Measurements from ENCODE around the gene CHCHD6. TPM values are rescaled to one million over a fixed set of nuclear protein-coding genes. Genes with fewer than 3 reads are reported as not detected.

CHCHD6 gene
- polyA plus RNA-seq, 2 donors: 7.0 to 11.9 TPM

GRCh38 chr3:126891791-126892190 lies 187.8 kb downstream of the CHCHD6 start:
- Histone ChIP-seq H3K9me3 (ENCODE audit: control insufficient read depth in 2 of 2, insufficient read depth in 1 of 2, low read depth in 1 of 2, low read length in 1 of 2) (no peaks in the 10 kb centered on the region), H3K27ac (ENCODE audit: low read depth in 2 of 2, low read length in 1 of 2) (no peak overlapping the region), H3K4me1 (ENCODE audit: control insufficient read depth in 2 of 2, insufficient read depth in 2 of 2, low read length in 1 of 2) (peaks cover 0 to 3% of the 10 kb centered on the region in 2 donors), H3K27me3 (ENCODE audit: control insufficient read depth in 1 of 2, insufficient read depth in 2 of 2, low read length in 2 of 2) (no peaks in the 10 kb centered on the region), H3K36me3 (ENCODE audit: control insufficient read depth in 2 of 2, insufficient read depth in 2 of 2, low read length in 1 of 2) (no peaks in the 10 kb centered on the region), H3K4me3 (ENCODE audit: low read depth in 1 of 2, low read length in 2 of 2) (no peak overlapping the region)
- WGBS, 2 donors: 94 to 96% methylated on average over 10 of the region's 10 CpGs

- 99 to 100% methylated on average over 2 of the region's 2 CpGs for WGBS, 2 donors
- H3K36me3 ChIP-seq (ENCODE audit: control insufficient read depth in 2 of 2, insufficient read depth in 2 of 2, low read length in 1 of 2): no peaks in the 10 kb centered on the region
These were observed 189.6 kb downstream of the CHCHD6 start for GRCh38 chr3:126893651-126894050.

GRCh38 chr3:126894475-126894874 lies 190.4 kb downstream of the CHCHD6 start:
- no peaks in the 10 kb centered on the region for H3K36me3 ChIP-seq (ENCODE audit: control insufficient read depth in 2 of 2, insufficient read depth in 2 of 2, low read length in 1 of 2)
- no peak overlapping the region for H3K27ac ChIP-seq (ENCODE audit: low read depth in 2 of 2, low read length in 1 of 2)
- 94 to 96% methylated on average over 4 of the region's 4 CpGs for whole genome bisulfite sequencing, 2 donors
- no peak overlapping the region for H3K4me3 ChIP-seq (ENCODE audit: low read depth in 1 of 2, low read length in 2 of 2)
- no peaks in the 10 kb centered on the region for H3K27me3 ChIP-seq (ENCODE audit: control insufficient read depth in 1 of 2, insufficient read depth in 2 of 2, low read length in 2 of 2)
- peaks cover 0 to 3% of the 10 kb centered on the region in 2 donors for H3K4me1 ChIP-seq (ENCODE audit: control insufficient read depth in 2 of 2, insufficient read depth in 2 of 2, low read length in 1 of 2)
- H3K9me3 ChIP-seq (ENCODE audit: control insufficient read depth in 2 of 2, insufficient read depth in 1 of 2, low read depth in 1 of 2, low read length in 1 of 2): no peaks in the 10 kb centered on the region

More at GRCh38 chr3:126893651-126894050, 189.6 kb downstream of the CHCHD6 start:
- Histone ChIP-seq H3K27me3 (ENCODE audit: control insufficient read depth in 1 of 2, insufficient read depth in 2 of 2, low read length in 2 of 2) (no peaks in the 10 kb centered on the region), H3K4me1 (ENCODE audit: control insufficient read depth in 2 of 2, insufficient read depth in 2 of 2, low read length in 1 of 2) (peaks cover 0 to 3% of the 10 kb centered on the region in 2 donors), H3K4me3 (ENCODE audit: low read depth in 1 of 2, low read length in 2 of 2) (no peak overlapping the region), H3K9me3 (ENCODE audit: control insufficient read depth in 2 of 2, insufficient read depth in 1 of 2, low read depth in 1 of 2, low read length in 1 of 2) (no peaks in the 10 kb centered on the region), H3K27ac (ENCODE audit: low read depth in 2 of 2, low read length in 1 of 2) (no peak overlapping the region)

DNA sequence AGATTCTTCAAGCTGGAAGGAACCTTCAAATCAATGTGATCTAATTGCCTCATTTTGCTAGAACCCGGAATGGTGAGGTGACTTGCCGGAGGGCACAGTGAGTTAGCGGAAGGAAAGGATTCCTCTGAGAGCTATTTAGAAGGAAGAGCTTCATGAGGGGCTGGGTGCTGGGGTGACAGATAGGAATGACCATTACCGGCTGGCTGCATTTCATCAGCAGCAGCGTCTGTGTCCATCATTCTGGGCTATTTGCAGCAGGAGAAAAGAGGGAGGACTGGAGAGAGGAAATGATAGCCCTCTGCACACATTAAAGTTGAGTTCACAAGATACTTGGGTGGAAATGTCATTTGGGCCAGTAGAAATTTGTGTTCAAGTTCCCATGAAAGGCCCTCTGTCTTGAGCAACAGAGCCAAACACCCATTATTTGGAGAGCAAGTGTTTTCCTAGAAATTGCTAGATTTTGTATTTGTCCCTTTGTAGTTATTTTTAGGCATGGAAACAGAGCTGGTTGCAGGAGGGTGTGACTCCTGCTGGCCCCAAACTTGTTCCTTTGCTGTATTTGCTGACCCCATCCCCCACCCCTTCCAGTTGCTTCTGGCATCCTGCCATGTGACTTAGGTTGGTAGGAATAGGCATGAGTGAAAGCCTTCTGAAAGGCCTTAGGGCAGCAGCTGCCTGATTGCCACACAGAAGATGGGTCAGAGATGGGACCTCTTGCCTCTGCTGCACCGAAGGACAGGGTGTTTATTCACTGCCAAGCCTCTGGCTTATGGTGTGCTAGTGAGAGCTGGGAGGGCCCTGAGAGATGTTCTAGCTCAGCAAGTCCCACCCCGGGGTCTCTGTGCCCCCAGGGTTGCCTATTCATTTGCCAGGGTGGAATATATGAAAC lies 191.4 kb downstream of the CHCHD6 start:
- Histone ChIP-seq H3K9me3 (ENCODE audit: control insufficient read depth in 2 of 2, insufficient read depth in 1 of 2, low read depth in 1 of 2, low read length in 1 of 2) (no peaks in the 10 kb centered on the region), H3K4me3 (ENCODE audit: low read depth in 1 of 2, low read length in 2 of 2) (no peak overlapping the region), H3K27me3 (ENCODE audit: control insufficient read depth in 1 of 2, insufficient read depth in 2 of 2, low read length in 2 of 2) (no peaks in the 10 kb centered on the region), H3K27ac (ENCODE audit: low read depth in 2 of 2, low read length in 1 of 2) (no peak overlapping the region), H3K4me1 (ENCODE audit: control insufficient read depth in 2 of 2, insufficient read depth in 2 of 2, low read length in 1 of 2) (peaks cover 0 to 3% of the 10 kb centered on the region in 2 donors), H3K36me3 (ENCODE audit: control insufficient read depth in 2 of 2, insufficient read depth in 2 of 2, low read length in 1 of 2) (no peaks in the 10 kb centered on the region)
- 79 to 87% methylated on average over 7 of the region's 7 CpGs for WGBS, 2 donors

DNA sequence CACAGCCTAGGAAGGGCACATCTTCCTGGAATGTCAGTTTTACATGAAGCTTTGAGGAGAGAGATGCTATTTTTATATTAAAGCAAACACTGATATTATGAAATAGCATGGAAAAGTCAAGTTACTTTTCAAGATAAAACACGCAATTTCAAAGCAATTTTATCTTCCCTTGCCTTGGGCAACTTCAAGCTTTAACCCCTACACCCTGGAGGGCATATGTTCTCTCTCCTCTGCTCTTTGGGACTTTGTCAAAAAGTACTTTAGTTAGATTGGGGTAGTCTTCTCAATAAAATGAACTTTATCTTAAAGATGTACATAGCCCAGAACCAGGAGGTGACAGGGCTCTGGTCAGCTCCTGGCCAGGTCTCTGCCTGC lies 192.0 kb downstream of the CHCHD6 start:
- Histone ChIP-seq H3K4me1 (ENCODE audit: control insufficient read depth in 2 of 2, insufficient read depth in 2 of 2, low read length in 1 of 2) (peaks cover 0 to 3% of the 10 kb centered on the region in 2 donors), H3K27ac (ENCODE audit: low read depth in 2 of 2, low read length in 1 of 2) (no peak overlapping the region), H3K9me3 (ENCODE audit: control insufficient read depth in 2 of 2, insufficient read depth in 1 of 2, low read depth in 1 of 2, low read length in 1 of 2) (no peaks in the 10 kb centered on the region), H3K36me3 (ENCODE audit: control insufficient read depth in 2 of 2, insufficient read depth in 2 of 2, low read length in 1 of 2) (no peaks in the 10 kb centered on the region), H3K4me3 (ENCODE audit: low read depth in 1 of 2, low read length in 2 of 2) (no peak overlapping the region), H3K27me3 (ENCODE audit: control insufficient read depth in 1 of 2, insufficient read depth in 2 of 2, low read length in 2 of 2) (no peaks in the 10 kb centered on the region)
- 53 to 74% methylated on average over 1 of the region's 1 CpG for WGBS, 2 donors

DNA sequence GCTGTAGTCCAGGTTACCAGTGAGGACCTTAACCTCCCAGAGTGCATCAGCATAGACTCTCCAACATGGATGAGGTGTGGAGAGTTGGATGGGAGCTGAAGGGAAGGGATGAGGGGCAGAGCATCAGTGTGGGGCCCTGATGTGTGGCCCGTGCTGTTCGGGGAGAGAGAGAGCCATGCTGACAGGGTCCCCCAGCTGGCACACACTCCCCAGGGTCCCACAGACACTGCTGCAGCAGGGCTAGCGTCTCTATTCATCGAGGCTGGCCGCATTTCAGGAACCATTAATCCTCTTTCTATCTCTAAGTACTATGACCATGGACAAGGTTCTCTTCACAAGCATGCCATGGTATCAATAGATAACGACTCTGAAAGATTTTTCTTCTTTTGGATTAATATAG lies 192.9 kb downstream of the CHCHD6 start:
- H3K4me3 ChIP-seq (ENCODE audit: low read depth in 1 of 2, low read length in 2 of 2): no peak overlapping the region
- 92 to 95% methylated on average over 6 of the region's 6 CpGs for WGBS, 2 donors
- H3K27ac ChIP-seq (ENCODE audit: low read depth in 2 of 2, low read length in 1 of 2): no peak overlapping the region
- H3K27me3 ChIP-seq (ENCODE audit: control insufficient read depth in 1 of 2, insufficient read depth in 2 of 2, low read length in 2 of 2): no peaks in the 10 kb centered on the region
- no peaks in the 10 kb centered on the region for H3K9me3 ChIP-seq (ENCODE audit: control insufficient read depth in 2 of 2, insufficient read depth in 1 of 2, low read depth in 1 of 2, low read length in 1 of 2)
- peaks cover 0 to 3% of the 10 kb centered on the region in 2 donors for H3K4me1 ChIP-seq (ENCODE audit: control insufficient read depth in 2 of 2, insufficient read depth in 2 of 2, low read length in 1 of 2)
- H3K36me3 ChIP-seq (ENCODE audit: control insufficient read depth in 2 of 2, insufficient read depth in 2 of 2, low read length in 1 of 2): no peaks in the 10 kb centered on the region

- Histone ChIP-seq H3K27me3 (ENCODE audit: control insufficient read depth in 1 of 2, insufficient read depth in 2 of 2, low read length in 2 of 2) (no peaks in the 10 kb centered on the region), H3K4me3 (ENCODE audit: low read depth in 1 of 2, low read length in 2 of 2) (no peak overlapping the region), H3K9me3 (ENCODE audit: control insufficient read depth in 2 of 2, insufficient read depth in 1 of 2, low read depth in 1 of 2, low read length in 1 of 2) (no peaks in the 10 kb centered on the region), H3K36me3 (ENCODE audit: control insufficient read depth in 2 of 2, insufficient read depth in 2 of 2, low read length in 1 of 2) (no peaks in the 10 kb centered on the region), H3K27ac (ENCODE audit: low read depth in 2 of 2, low read length in 1 of 2) (no peak overlapping the region), H3K4me1 (ENCODE audit: control insufficient read depth in 2 of 2, insufficient read depth in 2 of 2, low read length in 1 of 2) (peaks cover 0 to 3% of the 10 kb centered on the region in 2 donors)
- 93 to 94% methylated on average over 7 of the region's 7 CpGs for WGBS, 2 donors
These were observed 193.9 kb downstream of the CHCHD6 start for GRCh38 chr3:126897943-126898342.

- Histone ChIP-seq H3K27me3 (ENCODE audit: control insufficient read depth in 1 of 2, insufficient read depth in 2 of 2, low read length in 2 of 2) (no peaks in the 10 kb centered on the region), H3K36me3 (ENCODE audit: control insufficient read depth in 2 of 2, insufficient read depth in 2 of 2, low read length in 1 of 2) (no peaks in the 10 kb centered on the region), H3K4me3 (ENCODE audit: low read depth in 1 of 2, low read length in 2 of 2) (no peak overlapping the region), H3K4me1 (ENCODE audit: control insufficient read depth in 2 of 2, insufficient read depth in 2 of 2, low read length in 1 of 2) (peaks cover 0 to 3% of the 10 kb centered on the region in 2 donors), H3K27ac (ENCODE audit: low read depth in 2 of 2, low read length in 1 of 2) (no peak overlapping the region), H3K9me3 (ENCODE audit: control insufficient read depth in 2 of 2, insufficient read depth in 1 of 2, low read depth in 1 of 2, low read length in 1 of 2) (no peaks in the 10 kb centered on the region)
- 94 to 96% methylated on average over 10 of the region's 10 CpGs for WGBS, 2 donors
These were observed 197.0 kb downstream of the CHCHD6 start for GRCh38 chr3:126900859-126901540.

DNA sequence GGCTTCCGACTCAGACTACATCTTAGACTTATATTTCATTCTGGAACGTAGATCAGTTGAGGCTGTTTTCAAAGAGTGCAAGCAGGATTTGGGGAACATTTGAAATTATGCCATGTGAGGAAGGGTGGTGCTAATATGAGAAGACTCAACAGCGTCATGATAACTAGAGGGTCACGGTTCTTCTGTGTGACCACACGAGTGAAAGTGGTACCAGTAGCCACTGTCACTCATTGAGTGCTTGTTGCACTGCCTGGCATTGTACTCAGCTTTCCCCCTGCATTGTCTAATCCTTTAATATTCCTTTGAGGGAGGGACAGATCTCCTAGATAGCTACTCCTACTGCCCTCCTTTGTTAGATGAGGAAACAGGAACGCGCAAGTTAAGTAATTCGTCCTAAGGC lies 197.6 kb downstream of the CHCHD6 start:
- Histone ChIP-seq H3K4me1 (ENCODE audit: control insufficient read depth in 2 of 2, insufficient read depth in 2 of 2, low read length in 1 of 2) (peaks cover 0 to 3% of the 10 kb centered on the region in 2 donors), H3K4me3 (ENCODE audit: low read depth in 1 of 2, low read length in 2 of 2) (no peak overlapping the region), H3K36me3 (ENCODE audit: control insufficient read depth in 2 of 2, insufficient read depth in 2 of 2, low read length in 1 of 2) (no peaks in the 10 kb centered on the region), H3K27ac (ENCODE audit: low read depth in 2 of 2, low read length in 1 of 2) (no peak overlapping the region), H3K27me3 (ENCODE audit: control insufficient read depth in 1 of 2, insufficient read depth in 2 of 2, low read length in 2 of 2) (no peaks in the 10 kb centered on the region), H3K9me3 (ENCODE audit: control insufficient read depth in 2 of 2, insufficient read depth in 1 of 2, low read depth in 1 of 2, low read length in 1 of 2) (no peaks in the 10 kb centered on the region)
- 92 to 97% methylated on average over 8 of the region's 8 CpGs for WGBS, 2 donors
